Measurements from ENCODE around the gene SIGLEC1.

DNA sequence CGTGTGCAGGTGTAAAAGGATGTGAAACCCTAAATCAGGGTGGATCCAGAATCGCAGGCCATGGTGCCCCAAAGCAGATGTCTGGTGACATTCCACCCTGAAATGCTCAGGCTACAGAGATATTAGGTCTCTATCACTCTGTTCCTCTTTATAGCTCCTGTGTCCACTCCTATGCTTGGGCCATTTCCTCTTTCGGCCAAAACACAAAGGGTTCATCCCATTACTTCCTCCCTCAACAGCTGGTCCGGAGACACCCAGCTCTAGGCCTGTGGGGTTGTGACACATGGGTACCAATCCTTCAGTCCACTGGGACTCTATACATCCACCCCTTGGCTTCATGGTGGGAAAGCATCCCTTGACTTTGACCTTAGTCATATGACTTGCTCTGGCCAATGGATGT, 1.7 kb upstream of the SIGLEC1 start:
- TF ChIP-seq EZH2 (IDR thresholded peaks at IDR 0.05; ENCODE audit: borderline replicate concordance, insufficient read depth, low read depth, low read length, poor library complexity, severe bottlenecking) = no peak
- TF ChIP-seq, protein P1, sequence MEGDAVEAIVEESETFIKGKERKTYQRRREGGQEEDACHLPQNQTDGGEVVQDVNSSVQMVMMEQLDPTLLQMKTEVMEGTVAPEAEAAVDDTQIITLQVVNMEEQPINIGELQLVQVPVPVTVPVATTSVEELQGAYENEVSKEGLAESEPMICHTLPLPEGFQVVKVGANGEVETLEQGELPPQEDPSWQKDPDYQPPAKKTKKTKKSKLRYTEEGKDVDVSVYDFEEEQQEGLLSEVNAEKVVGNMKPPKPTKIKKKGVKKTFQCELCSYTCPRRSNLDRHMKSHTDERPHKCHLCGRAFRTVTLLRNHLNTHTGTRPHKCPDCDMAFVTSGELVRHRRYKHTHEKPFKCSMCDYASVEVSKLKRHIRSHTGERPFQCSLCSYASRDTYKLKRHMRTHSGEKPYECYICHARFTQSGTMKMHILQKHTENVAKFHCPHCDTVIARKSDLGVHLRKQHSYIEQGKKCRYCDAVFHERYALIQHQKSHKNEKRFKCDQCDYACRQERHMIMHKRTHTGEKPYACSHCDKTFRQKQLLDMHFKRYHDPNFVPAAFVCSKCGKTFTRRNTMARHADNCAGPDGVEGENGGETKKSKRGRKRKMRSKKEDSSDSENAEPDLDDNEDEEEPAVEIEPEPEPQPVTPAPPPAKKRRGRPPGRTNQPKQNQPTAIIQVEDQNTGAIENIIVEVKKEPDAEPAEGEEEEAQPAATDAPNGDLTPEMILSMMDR (IDR thresholded peaks at IDR 0.05) = no peak

Measured in B cell (primary cell).